ENCODE data around the gene MED29.

MED29 gene

GRCh38 chr19:39410017-39410830 lies 19.0 kb downstream of the MED29 start:
- DNase-seq = peak in 23 of 51 donors; percentile 15 to 69 (median 43)

GRCh38 chr19:39410831-39411080 lies 19.6 kb downstream of the MED29 start:
- DNase-seq = no peak

DNA sequence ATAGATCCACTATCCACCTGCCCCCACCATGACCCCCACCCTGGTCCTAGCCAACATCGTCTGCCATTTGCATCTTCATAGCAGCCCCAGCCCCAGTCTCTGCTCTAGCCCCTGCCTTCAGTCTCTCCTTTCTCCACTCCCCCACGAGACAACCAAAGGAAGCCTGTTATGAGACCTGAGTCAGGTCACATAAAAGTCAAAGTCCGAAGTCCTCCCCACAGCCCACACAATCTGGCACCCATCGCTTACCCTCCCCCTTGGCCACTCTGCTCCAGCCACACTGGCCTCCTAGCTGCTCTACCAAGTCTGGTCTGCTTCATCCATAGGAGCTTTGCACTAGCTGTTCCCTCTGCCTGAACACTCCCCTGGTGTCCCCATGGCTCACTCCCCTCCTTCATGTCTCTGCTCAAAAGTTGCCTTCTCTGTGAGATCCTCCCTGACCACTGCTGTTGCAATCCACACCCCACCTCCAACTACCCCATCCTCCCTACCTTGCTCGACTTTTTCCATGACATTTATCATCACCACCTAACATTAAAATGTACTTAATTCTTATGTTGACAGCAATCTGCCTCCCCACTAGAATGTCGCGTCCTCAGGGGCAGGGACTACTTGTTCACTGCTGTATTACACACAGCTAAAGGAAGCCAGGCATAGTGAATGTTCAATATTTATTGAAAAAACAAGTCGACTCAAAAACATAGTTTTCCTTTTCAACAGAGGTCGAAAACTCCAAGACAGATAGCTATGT lies 20.1 kb downstream of the MED29 start:
- DNase-seq = peak in 5 of 51 donors; percentile 8 to 80 (median 14)

DNA sequence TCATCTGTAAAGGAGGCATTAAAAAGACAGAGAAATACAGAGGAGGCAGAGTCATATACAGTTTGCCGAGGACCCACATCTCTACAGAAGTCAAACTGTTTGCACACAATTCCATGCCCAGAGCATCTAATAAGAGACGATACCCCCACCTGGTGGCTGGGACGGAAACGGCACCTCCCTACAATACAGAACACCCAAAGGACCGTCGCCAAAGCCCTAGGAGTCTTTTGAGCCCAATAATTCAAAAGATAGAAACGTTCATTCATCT lies 20.6 kb downstream of the MED29 start:
- DNase-seq = peak in 46 of 51 donors; percentile 25 to 95 (median 75)

DNA sequence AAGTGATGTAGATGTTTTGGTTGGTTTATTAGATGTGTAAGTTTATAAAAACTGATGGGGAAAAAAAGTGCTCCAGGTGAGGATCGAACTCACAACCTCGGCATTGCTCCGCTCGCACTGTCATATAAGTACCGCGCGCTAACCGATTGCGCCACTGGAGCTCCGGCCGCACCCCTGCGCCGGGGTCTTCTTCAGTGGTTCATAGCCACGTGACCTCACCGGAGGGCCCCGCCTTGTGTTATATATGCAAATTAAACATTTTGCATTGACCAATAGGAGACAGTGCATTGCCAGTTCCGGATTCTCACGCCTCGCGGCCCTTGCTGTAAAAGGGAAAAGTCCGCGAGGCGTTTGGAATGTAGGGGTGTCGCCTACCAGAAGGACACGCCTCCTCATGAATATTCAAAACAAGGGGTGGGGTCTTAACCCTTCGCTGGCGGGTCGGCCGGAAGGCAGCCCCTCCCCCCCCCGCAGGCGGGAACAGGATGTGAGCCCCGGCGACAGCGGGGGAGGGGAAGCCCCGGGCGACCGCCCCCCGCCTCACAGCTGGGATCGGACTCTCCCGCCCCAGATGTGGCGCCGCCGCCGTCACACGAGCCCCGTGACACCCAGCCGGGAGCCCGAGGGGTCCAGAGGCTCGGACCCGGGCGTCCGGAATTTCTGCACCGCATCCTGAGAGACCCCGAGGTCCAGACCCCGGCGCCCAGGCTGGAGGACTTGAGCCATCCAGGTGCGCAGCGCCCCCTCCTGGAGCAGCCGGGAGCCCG lies 21.1 kb downstream of the MED29 start, which contains the start of gene PLEKHG2:
Gene PLEKHG2, plus strand, starts transcription at position 570 of the 767 bp plus-strand sequence. CDS start 1,418 bp downstream, outside the sequence.
- peak; percentile 51 to 98 (median 88) for DNase-seq

GRCh38 chr19:39412867-39413271 lies 21.7 kb downstream of the MED29 start:
- DNase-seq = peak in 6 of 51 donors; percentile 14 to 51 (median 34)

GRCh38 chr19:39413272-39413910 lies 22.2 kb downstream of the MED29 start:
- peak in 8 of 51 donors; percentile 12 to 39 (median 26) for DNase-seq

GRCh38 chr19:39413911-39414608 lies 22.9 kb downstream of the MED29 start:
- peak in 1 of 51 donors; percentile 6 for DNase-seq

DNA sequence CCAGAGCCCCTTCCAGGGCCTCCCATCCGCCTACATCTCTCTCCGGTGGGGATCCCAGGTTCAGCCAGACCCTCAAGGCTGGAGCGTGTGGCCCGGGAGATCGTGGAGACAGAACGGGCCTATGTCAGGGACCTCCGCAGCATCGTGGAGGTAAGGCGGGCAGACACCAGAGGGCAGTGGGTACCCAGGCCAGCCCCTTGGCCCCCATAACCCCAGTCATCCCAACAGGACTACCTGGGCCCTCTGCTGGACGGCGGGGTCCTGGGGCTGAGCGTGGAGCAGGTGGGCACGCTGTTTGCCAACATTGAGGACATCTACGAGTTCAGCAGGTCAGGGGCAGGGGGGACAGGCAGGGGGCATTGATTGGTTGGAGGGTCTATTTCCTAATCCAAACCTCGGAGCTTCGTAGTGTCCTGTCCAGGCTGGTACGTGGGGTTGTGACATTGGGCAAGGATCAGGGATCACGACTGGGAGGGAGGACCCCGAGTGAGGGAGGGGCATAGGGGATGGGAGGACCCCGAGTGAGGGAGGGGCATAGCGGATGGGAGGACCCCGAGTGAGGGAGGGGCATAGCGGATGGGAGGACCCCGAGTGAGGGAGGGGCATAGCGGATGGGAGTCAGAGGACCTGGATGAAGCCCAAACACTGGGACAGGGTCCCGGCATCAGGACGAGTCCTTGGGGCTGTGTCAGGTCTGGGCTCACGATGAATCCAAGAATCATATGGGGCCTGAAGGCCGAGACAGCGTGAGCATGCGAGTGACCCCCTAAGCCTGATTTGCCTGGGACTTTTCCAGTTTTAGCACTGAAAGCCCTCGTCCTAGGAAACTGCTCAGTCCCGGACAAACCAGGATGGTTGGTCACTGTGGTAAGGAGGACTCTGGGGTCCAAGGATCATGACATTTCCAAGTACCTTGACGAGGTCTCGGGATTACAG lies 24.2 kb downstream of the MED29 start:
- no peak for DNase-seq

DNA sequence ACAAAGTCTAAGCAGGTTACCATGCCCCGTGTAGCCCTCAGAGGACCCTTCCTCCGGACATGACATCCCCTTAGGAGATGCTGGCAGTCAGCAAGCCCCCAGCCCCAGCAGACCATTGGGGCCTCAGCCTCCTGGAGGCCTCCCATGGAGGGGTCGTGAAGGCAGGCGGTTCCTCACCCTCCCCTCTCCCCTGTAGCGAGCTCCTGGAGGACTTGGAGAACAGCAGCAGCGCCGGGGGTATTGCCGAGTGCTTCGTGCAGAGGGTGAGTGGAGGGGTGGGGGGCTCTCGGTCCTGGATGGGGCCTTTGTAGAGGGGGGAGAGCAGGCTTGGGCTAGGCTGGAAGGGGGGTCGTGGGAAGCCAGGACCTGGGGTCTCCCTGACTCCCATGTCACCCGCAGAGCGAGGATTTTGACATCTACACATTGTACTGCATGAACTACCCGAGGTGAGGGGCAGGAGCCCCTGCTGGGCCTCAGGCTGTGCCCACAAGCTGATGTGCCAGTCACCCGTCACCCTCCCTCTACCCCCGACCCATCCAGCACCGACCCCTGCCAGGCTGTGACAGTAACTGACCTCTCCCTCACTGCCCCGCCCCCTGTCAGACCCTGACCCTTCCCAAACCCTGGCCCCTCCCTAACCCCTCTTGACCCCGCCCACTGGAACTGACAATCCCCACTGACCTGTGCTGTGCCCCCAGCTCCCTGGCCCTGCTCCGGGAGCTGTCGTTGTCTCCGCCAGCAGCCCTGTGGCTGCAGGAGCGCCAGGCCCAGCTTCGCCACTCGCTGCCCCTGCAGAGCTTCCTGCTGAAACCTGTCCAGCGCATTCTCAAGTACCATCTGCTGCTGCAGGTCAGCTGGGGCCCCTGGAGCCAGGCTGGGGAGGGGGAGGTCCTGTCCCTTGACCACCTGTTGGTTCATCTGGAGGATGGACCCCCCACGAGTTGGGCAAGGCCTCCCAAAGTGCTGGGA lies 25.3 kb downstream of the MED29 start:
- DNase-seq = no peak

DNA sequence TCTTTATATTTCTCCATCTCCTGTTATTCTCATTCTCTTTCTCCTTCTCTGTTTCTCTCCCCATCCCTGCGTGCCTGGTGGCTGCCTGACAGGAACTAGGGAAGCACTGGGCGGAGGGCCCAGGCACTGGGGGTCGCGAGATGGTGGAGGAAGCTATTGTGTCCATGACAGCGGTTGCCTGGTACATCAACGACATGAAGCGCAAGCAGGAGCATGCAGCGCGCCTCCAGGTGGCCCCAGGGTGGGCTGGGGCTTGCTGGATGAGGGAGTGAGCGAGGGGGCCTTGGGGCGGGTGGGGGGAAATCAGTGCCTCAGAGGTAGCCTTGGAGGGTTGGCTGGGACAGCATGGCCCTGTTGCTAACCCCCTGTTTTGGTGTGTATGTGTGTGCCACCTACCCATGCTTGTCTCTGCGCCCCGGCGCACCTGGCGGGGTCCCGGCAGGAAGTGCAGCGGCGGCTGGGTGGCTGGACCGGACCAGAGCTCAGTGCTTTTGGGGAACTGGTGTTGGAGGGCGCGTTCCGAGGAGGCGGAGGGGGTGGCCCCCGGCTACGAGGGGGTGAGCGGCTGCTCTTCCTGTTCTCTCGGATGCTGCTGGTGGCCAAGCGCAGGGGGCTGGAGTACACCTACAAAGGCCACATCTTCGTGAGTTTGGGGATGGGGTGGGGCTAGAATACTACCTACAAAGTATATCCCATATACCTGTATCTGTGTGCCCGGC lies 26.4 kb downstream of the MED29 start:
- no peak for DNase-seq

- no peak for DNase-seq
Observed at GRCh38 chr19:39419003-39419402, 27.8 kb downstream of the MED29 start.

DNA sequence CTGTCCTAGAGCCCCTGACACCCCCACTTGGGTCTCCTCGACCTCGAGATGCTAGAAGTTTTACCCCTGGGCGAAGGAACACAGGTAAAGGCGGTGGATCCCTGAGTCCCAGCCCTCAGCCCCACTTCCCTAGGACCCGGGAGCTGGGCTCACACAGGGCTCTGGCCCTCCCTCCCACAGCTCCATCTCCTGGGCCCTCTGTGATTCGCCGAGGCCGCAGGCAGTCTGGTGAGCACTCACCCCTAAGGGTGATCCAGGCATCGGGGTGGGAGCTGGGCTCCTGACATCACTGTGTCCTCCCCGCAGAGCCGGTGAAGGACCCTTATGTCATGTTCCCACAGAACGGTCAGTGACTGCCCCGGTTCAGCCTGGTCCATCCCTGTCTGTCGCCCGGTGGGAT lies 29.6 kb downstream of the MED29 start:
- no peak for DNase-seq

- no peak for DNase-seq
Observed at GRCh38 chr19:39422020-39422419, 30.8 kb downstream of the MED29 start.

- no peak for DNase-seq
Observed at GRCh38 chr19:39423258-39424086, 32.3 kb downstream of the MED29 start.

GRCh38 chr19:39424934-39425333 lies 33.8 kb downstream of the MED29 start:
- no peak for DNase-seq

DNA sequence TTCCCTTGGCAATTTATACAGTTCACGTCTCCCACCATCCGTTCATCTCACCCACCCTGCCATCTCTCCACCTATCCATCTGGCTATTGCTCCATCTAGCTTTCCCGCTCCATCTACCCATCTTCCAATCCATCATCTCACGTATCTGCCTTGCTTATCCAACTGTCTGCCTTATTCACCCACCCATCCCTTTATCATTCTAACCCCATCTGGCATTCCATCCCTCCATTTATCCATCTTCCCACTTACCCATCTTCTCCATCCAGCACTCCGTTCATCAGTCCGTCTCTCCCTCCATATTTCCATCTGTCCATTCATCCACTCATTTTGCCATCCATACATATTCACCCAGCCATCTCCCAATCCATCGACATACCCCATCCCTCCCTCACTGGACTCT lies 34.6 kb downstream of the MED29 start:
- DNase-seq = no peak

Measured in hypothalamus (tissue), 51 donors.